MM.1S (cell line): ENCODE data around the gene CA12.

Experiments used
- DNase-seq: peaks from one replicate; pipeline ENCODE4 v3.0.0-alpha.2; 2015
- H2AFZ ChIP-seq: fragments of 300-600 bp; sonication (generic); 2 replicates; pipeline ENCODE4 v1.6.0; 2016; ENCODE audit warnings: antibody characterized with exemption, low read length
- H3F3A ChIP-seq: fragments of 300-600 bp; sonication (generic); 2 replicates; pipeline ENCODE4 v1.6.1; 2016; ENCODE audit warnings: mild to moderate bottlenecking, antibody characterized with exemption, low read length, moderate library complexity, mixed read lengths; ENCODE audit not compliant: insufficient read depth
- H3K27ac ChIP-seq: fragments of 300-600 bp; sonication (generic); 2 replicates; pipeline ENCODE4 v1.5.1; 2016; ENCODE audit warnings: mild to moderate bottlenecking, low read length
- H3K27me3 ChIP-seq: fragments of 300-600 bp; sonication (generic); replicated peaks from 2 replicates; pipeline ENCODE4 v1.6.0; 2016; ENCODE audit warnings: low read length; ENCODE audit not compliant: insufficient read depth
- H3K36me3 ChIP-seq: fragments of 300-600 bp; sonication (generic); replicated peaks from 2 replicates; pipeline ENCODE4 v1.6.1; 2016; ENCODE audit warnings: mild to moderate bottlenecking, low read length, mixed read lengths; ENCODE audit not compliant: insufficient read depth
- H3K4me1 ChIP-seq: fragments of 300-600 bp; sonication (generic); 2 replicates; pipeline ENCODE4 v1.6.1; 2016; ENCODE audit warnings: low read length, mixed read lengths
- H3K4me2 ChIP-seq: fragments of 300-600 bp; sonication (generic); 2 replicates; pipeline ENCODE4 v1.6.0; 2016; ENCODE audit warnings: low read depth, low read length
- H3K4me3 ChIP-seq: fragments of 300-600 bp; sonication (generic); 2 replicates; pipeline ENCODE4 v1.5.1; 2016; ENCODE audit warnings: low read length, mixed read lengths
- H3K79me2 ChIP-seq: fragments of 300-600 bp; sonication (generic); 2 replicates; pipeline ENCODE4 v1.6.1; 2016; ENCODE audit warnings: mixed run types, low read length, mixed read lengths
- H3K9ac ChIP-seq: fragments of 300-600 bp; sonication (generic); 2 replicates; pipeline ENCODE4 v1.6.1; 2016; ENCODE audit warnings: low read length, mixed read lengths
- H3K9me2 ChIP-seq: fragments of 300-600 bp; sonication (generic); replicated peaks from 2 replicates; pipeline ENCODE4 v1.6.1; 2016; ENCODE audit warnings: mild to moderate bottlenecking, low read length, mixed read lengths; ENCODE audit not compliant: insufficient read depth
- H3K9me3 ChIP-seq: fragments of 300-600 bp; sonication (generic); replicated peaks from 2 replicates; pipeline ENCODE4 v1.6.1; 2016; ENCODE audit warnings: mild to moderate bottlenecking, low read length, mixed read lengths; ENCODE audit not compliant: insufficient read depth
- H4K20me1 ChIP-seq: fragments of 300-600 bp; sonication (generic); 2 replicates; pipeline ENCODE4 v1.6.1; 2016; ENCODE audit warnings: mild to moderate bottlenecking, low read length, moderate library complexity, mixed read lengths; ENCODE audit not compliant: insufficient read depth
- CTCF ChIP-seq: fragments of 300-600 bp; sonication (generic); IDR thresholded peaks from 2 replicates; pipeline ENCODE4 v1.5.1; 2016; ENCODE audit warnings: antibody characterized with exemption, low read length, mixed read lengths
- EZH2 ChIP-seq: fragments of 300-600 bp; sonication (generic); optimal IDR thresholded peaks from 2 replicates; pipeline ENCODE3; 2017; ENCODE audit warnings: low read depth, mild to moderate bottlenecking, antibody characterized with exemption, low read length, mixed read lengths
- EZH2phosphoT487 ChIP-seq: fragments of 300-600 bp; sonication (generic); IDR thresholded peaks from 2 replicates; pipeline ENCODE4 v1.6.1; 2018; ENCODE audit warnings: antibody characterized with exemption, low read length

The CA12 gene

DNA sequence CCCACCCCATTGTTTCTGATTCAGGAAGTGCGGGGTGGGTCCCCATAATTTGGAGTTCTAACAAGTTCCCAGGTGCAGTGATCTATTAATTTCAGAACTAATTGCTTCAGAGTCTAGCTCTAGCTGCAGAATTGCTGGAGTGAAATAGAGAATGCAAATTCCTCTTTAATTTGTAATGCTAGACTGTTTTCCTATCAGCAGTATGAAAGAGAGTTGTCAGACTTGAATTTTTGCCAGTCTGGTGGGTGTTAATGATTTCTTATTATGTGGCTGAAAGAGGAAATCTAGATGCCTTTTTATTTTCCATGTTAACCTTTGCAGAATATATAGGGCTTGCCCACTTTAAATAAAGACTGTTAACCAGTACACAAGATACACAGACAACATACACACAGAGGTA lies 80.6 kb downstream of the CA12 start:
- Histone ChIP-seq H3K9me3 (no peaks in the 10 kb centered on the region), H3K27me3 (no peaks in the 10 kb centered on the region), H3K4me3 (no peak overlapping the region), H3K9ac (no peak overlapping the region), H3K79me2 (no peaks in the 10 kb centered on the region), H3K36me3 (no peaks in the 10 kb centered on the region), H4K20me1 (no peaks in the 10 kb centered on the region), H3K9me2 (no peaks in the 10 kb centered on the region), H3K4me2 (no peak overlapping the region), H2AFZ (no peak overlapping the region), H3K4me1 (no peaks in the 10 kb centered on the region), H3F3A (no peaks in the 10 kb centered on the region), H3K27ac (no peak overlapping the region)
- DNase-seq = no peak
- no peak for TF ChIP-seq CTCF
- no peak for TF ChIP-seq EZH2phosphoT487
- no peak for TF ChIP-seq EZH2

DNA sequence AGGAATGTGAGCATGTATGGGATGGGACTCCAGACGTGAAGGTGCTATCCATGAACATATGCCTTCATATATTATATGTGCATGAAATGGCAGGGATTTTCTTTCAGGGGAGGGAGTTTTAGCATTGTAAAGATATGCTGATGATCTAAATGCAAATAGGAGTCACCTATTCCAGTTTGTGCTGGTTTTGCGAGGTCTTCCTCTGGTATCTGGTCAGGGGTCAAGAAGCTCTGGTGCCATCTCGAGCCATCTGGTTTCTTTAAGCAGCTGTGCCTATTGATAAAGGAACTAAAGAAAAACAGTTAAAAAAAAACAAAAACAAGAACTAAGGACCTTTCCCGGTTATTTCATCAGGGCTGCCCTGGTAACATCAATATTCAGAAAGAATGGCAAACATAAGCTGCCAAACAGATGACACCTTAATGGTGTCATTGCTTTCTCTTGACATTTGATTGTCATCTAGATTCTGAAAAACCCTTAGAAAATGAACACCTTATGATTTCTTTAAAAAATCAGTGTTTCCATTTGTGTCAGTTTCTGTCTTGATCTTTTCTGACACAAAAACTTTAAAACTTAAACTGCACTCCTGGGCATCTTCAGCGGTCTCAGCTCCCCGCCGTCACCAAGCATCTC lies 81.6 kb downstream of the CA12 start:
- Histone ChIP-seq H3K9me3 (no peaks in the 10 kb centered on the region), H3K36me3 (no peaks in the 10 kb centered on the region), H3K4me3 (no peak overlapping the region), H3K4me1 (no peaks in the 10 kb centered on the region), H3K9me2 (no peaks in the 10 kb centered on the region), H3K27me3 (no peaks in the 10 kb centered on the region), H3F3A (no peaks in the 10 kb centered on the region), H3K4me2 (no peak overlapping the region), H4K20me1 (no peaks in the 10 kb centered on the region), H3K9ac (no peak overlapping the region), H3K79me2 (no peaks in the 10 kb centered on the region), H3K27ac (no peak overlapping the region), H2AFZ (no peak overlapping the region)
- TF ChIP-seq EZH2phosphoT487 (no peak), CTCF (no peak), EZH2 (no peak)
- DNase-seq = no peak

DNA sequence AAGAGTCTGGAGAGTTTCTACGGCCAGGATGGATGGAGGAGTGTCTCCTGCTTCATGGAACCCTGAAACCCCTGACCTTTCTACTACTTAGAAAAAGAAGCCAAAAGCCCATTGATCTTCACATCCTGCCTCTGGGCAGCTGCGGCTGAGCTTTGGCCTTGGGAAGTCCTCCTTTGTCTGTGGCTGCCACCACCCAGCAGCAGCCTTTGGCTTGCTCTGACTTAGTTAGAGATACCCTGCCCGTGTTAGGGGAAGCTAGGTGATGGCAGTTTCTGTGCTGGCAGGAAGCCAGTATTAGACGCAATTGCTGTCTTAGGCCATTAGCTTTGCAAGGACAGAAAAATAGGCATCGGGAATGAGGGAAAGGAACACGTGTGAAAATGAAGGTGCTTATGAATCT lies 85.5 kb downstream of the CA12 start:
- no peak overlapping the region for H3K4me3 ChIP-seq
- no peak overlapping the region for H3K4me2 ChIP-seq
- no peak for DNase-seq
- H3K9me2 ChIP-seq = no peaks in the 10 kb centered on the region
- no peaks in the 10 kb centered on the region for H3K79me2 ChIP-seq
- no peak for TF ChIP-seq EZH2
- no peak for TF ChIP-seq CTCF
- no peak for TF ChIP-seq EZH2phosphoT487
- no peaks in the 10 kb centered on the region for H3K27me3 ChIP-seq
- no peak overlapping the region for H2AFZ ChIP-seq
- no peak overlapping the region for H3K9ac ChIP-seq
- H3K27ac ChIP-seq = no peak overlapping the region
- no peaks in the 10 kb centered on the region for H3K4me1 ChIP-seq
- no peaks in the 10 kb centered on the region for H3K36me3 ChIP-seq
- H3F3A ChIP-seq = no peaks in the 10 kb centered on the region
- H4K20me1 ChIP-seq = no peaks in the 10 kb centered on the region
- H3K9me3 ChIP-seq = no peaks in the 10 kb centered on the region
